ENCODE measurements around the gene TRIM37. TPM values are rescaled to one million over a fixed set of nuclear protein-coding genes. Genes with fewer than 3 reads are reported as not detected.
"Not testable (repeated sequence)": the region's sequence is repeated elsewhere in the genome, so short reads cannot be mapped to it uniquely, and the experiment has no call there.

The TRIM37 gene
- 10 to 100 TPM; 20.8 to 46.3 TPM for total RNA-seq

GRCh38 chr17:59106463-59107305 is at the start of gene TRIM37:
TSS of gene TRIM37 (minus strand) at chr17:59106880. CDS start at chr17:59106461, 419 bp downstream.
- DNase-seq (ENCODE audit: low spot score) (peak; percentile 99), ATAC-seq (peak; percentile 99)
- Mint-ChIP-seq H3K36me3 (peaks cover 6% of the 10 kb centered on the region), H3K4me1 (ENCODE audit: low read depth in 2 of 2) (peaks cover 26 to 34% of the 10 kb centered on the region in 2 donors), H3K4me3 (peak within 1 kb of the TSS; percentile 79), H3K27ac (peak within 1 kb of the TSS; percentile 90 to 97), H3K9me3 (no peaks in the 10 kb centered on the region), H3K27me3 (no peaks in the 10 kb centered on the region)

DNA sequence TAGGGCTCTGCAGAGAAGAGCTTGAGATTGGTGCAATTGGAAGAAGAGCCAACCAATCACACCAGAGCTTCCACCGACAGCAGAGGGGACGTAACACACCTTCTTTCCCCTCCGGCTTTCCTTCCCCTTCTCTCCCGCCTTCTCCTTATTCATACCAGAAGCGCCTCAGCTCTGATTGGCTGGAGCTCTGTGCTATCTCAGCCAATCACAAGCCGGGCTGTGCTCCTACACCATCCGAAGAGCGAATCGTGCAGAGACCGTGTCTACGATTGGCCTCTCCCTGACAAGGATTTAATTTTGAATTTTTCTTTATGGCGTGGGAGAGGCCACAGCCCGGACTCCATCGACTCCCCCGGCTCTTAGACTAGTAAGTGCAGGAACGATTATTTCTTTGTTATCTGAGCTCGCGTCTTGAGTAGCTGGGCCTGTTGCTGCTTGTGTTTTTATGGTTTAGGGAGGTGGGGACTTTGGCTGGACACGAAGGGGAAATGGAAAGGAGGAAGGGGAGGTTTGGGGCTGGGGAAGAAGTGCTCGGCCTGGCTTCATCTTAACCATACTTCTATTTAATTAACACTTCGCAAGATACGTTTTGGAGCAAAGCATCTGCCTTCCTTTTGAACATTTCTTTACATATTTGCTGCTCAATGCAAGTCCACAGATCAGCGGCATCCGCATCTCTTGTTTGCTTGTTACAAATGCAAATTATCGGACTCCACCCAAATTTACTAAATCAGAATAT is 48.9 kb upstream of the TRIM37 start, which contains the start of gene PRR11:
Gene PRR11, plus strand, starts transcription at position 308 of the 739 bp plus-strand sequence. CDS start 14,007 bp downstream, outside the sequence.
- Mint-ChIP-seq H3K9me3 (no peaks in the 10 kb centered on the region), H3K36me3 (no peaks in the 10 kb centered on the region), H3K4me1 (ENCODE audit: low read depth in 2 of 2) (peaks cover 17 to 40% of the 10 kb centered on the region in 2 donors), H3K27ac (no peak within 1 kb of the TSS), H3K27me3 (no peaks in the 10 kb centered on the region), H3K4me3 (no peak within 1 kb of the TSS)
- ATAC-seq = peak; percentile 93
- DNase-seq (ENCODE audit: low spot score) = peak; percentile 98

DNA sequence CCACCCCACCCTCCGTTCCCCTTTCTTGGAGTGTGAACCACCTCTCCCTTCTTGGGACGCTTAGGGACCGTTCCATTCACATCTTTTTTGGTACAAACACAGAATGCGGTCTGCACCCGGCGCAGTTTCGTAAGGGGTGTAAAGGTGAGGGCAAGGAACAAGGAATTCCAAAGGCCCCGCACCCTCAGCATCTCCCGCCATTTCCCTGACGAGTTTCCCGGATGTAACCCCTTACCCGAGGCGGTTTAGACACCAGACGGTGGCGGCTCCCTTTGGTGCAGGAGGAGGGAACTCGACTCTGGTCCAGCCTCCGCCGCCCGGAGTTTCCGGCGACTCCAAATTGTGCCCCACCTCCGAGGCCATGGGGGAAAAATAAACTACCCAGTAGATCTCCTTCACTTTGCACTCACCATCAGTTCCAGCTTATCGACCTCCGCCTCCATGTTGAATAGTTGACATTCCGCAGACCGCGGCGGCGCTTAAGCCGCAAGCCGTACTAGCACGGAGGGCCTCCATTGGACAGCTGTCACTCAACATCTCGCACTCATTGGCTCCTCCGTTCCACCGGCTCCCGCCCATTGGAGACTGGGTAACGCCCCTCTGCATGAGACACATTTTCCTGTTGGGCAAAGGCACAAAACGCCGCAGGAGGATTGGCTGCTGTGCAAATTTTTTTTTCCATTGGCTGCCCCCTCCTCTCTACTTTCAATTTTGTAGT is 48.2 kb upstream of the TRIM37 start, which contains the start of gene SKA2:
Gene SKA2, minus strand, starts transcription at position 466 of the 718 bp plus-strand sequence. Its CDS starts 23 bp downstream, at position 443.
- Mint-ChIP-seq H3K36me3 (no peaks in the 10 kb centered on the region), H3K27me3 (no peaks in the 10 kb centered on the region)
- peak; percentile 93 to 95 for ATAC-seq

GRCh38 chr17:59154292-59154720 is 47.6 kb upstream of the TRIM37 start:
- Mint-ChIP-seq H3K27me3 (no peaks in the 10 kb centered on the region), H3K9me3 (no peaks in the 10 kb centered on the region), H3K36me3 (no peaks in the 10 kb centered on the region), H3K4me1 (ENCODE audit: low read depth in 2 of 2) (peaks cover 22 to 35% of the 10 kb centered on the region in 2 donors), H3K27ac (no peak overlapping the region), H3K4me3 (no peak overlapping the region)
- DNase-seq (ENCODE audit: low spot score) (peak; percentile 70), ATAC-seq (no peak)

More for the DNA sequence above, 48.2 kb upstream of the TRIM37 start, which contains the start of gene SKA2:
- DNase-seq (ENCODE audit: low spot score) = no peak
- Mint-ChIP-seq H3K4me1 (ENCODE audit: low read depth in 2 of 2) (peaks cover 18 to 35% of the 10 kb centered on the region in 2 donors), H3K4me3 (no peak within 1 kb of the TSS), H3K27ac (no peak within 1 kb of the TSS), H3K9me3 (no peaks in the 10 kb centered on the region)

GRCh38 chr17:59152925-59153324 is 46.2 kb upstream of the TRIM37 start:
- Mint-ChIP-seq H3K27me3 (no peaks in the 10 kb centered on the region), H3K36me3 (no peaks in the 10 kb centered on the region), H3K4me3 (no peak overlapping the region), H3K9me3 (no peaks in the 10 kb centered on the region), H3K27ac (no peak overlapping the region), H3K4me1 (ENCODE audit: low read depth in 2 of 2) (peaks cover 22 to 30% of the 10 kb centered on the region in 2 donors)
- DNase-seq (ENCODE audit: low spot score) (no peak), ATAC-seq (no peak)

DNA sequence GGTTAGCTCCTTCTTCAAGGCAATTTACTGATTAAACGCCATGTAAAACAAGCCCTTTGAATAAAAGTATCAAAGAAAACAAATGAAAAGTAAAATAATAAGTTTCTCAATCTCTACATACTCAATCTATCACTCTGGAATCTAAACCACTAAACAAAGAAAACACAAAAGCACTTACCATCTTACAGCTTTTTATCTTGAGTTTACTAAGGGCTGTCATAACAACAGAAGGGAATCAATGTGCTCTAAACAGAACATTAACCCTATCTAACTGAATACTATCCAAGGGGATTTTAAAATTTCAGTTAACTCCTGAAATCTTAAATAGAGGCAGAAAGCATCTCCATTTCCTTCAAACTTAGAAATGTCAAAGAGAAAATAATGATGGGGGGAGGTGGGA is 44.9 kb upstream of the TRIM37 start:
- Mint-ChIP-seq H3K4me3 (peak overlapping the region; percentile 0), H3K9me3 (no peaks in the 10 kb centered on the region), H3K36me3 (no peaks in the 10 kb centered on the region), H3K4me1 (ENCODE audit: low read depth in 2 of 2) (peaks cover 22 to 33% of the 10 kb centered on the region in 2 donors), H3K27me3 (no peaks in the 10 kb centered on the region), H3K27ac (no peak overlapping the region)
- DNase-seq (ENCODE audit: low spot score) = no peak
- ATAC-seq = no peak

GRCh38 chr17:59151006-59151405 is 44.3 kb upstream of the TRIM37 start:
- Mint-ChIP-seq H3K27me3 (no peaks in the 10 kb centered on the region), H3K4me1 (ENCODE audit: low read depth in 2 of 2) (peaks cover 22 to 33% of the 10 kb centered on the region in 2 donors), H3K36me3 (no peaks in the 10 kb centered on the region), H3K9me3 (no peaks in the 10 kb centered on the region), H3K4me3 (no peak overlapping the region), H3K27ac (no peak overlapping the region)
- no peak for ATAC-seq
- DNase-seq (ENCODE audit: low spot score) = no peak

DNA sequence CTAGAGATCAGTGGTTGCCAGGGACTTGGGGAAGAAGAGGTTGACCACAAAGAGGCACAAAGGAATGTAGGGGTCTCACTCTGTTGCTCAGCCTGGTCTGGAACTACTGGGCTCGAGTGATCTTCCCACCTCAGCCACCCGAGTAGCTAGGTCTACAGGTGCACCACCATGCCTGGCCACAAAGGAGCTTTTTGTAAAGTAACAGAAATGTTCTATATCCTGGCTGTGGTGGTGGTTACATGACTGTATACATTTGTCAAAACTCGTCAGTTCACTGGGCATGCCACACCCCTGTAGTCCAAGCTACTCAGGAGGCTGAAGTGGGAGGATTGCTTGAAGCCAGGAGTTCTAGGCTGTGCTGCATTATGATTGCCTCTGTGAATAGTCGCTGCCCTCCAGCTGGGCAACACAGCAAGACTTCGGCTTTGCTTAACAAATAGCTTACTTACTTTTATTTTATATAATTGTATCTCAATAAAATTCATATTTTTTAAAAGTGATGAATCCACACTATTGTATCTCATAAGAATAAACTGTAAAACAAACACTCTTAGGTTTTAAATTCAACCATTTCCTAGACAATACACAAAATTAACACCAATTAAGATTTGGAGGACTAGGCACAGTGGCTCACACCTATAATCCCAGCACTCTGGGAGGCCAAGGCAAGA is 43.3 kb upstream of the TRIM37 start:
- ATAC-seq = no peak
- no peak for DNase-seq (ENCODE audit: low spot score)

GRCh38 chr17:59149051-59149450 is 42.4 kb upstream of the TRIM37 start:
- Mint-ChIP-seq H3K4me3 (no peak overlapping the region), H3K9me3 (no peaks in the 10 kb centered on the region), H3K27me3 (no peaks in the 10 kb centered on the region), H3K4me1 (ENCODE audit: low read depth in 2 of 2) (peaks cover 23 to 38% of the 10 kb centered on the region in 2 donors), H3K27ac (no peak overlapping the region), H3K36me3 (peaks cover 5% of the 10 kb centered on the region)
- DNase-seq (ENCODE audit: low spot score) (no peak), ATAC-seq (no peak)

More for the DNA sequence above, 43.3 kb upstream of the TRIM37 start:
- Mint-ChIP-seq H3K27me3 (no peaks in the 10 kb centered on the region), H3K4me1 (ENCODE audit: low read depth in 2 of 2) (peaks cover 24 to 42% of the 10 kb centered on the region in 2 donors), H3K4me3 (no peak overlapping the region), H3K36me3 (no peaks in the 10 kb centered on the region), H3K9me3 (no peaks in the 10 kb centered on the region), H3K27ac (no peak overlapping the region)

DNA sequence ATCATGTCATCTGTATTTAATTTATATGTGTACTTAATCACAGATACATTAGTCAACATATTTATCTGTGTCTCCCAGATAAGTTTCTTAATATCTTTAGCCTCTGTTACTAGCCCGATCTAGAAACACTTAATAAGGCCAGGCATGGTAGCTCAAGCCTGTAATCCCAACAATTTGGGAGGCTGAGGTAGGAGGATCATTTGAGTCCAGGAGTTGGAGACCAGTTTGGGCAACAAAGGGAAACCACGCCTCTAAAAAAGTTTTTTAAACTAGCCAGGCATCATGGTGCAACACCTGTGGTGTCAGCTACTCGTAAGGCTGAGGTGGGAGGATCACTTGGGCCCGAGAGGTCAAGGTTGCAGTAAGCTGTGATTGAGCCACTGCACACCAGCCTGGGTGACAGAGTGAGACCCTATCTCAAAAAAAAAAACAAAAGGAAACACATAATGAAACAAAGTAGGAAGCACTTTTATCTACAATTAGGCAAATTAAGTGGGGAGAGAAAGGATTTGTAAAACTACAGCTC is 39.0 kb upstream of the TRIM37 start:
- ATAC-seq = no peak
- H3K27ac Mint-ChIP-seq = no peak overlapping the region

GRCh38 chr17:59141860-59142259 is 35.2 kb upstream of the TRIM37 start:
- H3K27me3 Mint-ChIP-seq = no peaks in the 10 kb centered on the region
- H3K9me3 Mint-ChIP-seq = no peaks in the 10 kb centered on the region
- no peak overlapping the region for H3K4me3 Mint-ChIP-seq
- DNase-seq (ENCODE audit: low spot score) (no peak), ATAC-seq (no peak)
- H3K36me3 Mint-ChIP-seq = peaks cover 5% of the 10 kb centered on the region
- H3K4me1 Mint-ChIP-seq (ENCODE audit: low read depth in 2 of 2) = peaks cover 6 to 8% of the 10 kb centered on the region in 2 donors
- no peak overlapping the region for H3K27ac Mint-ChIP-seq

More for the DNA sequence above, 39.0 kb upstream of the TRIM37 start:
- no peaks in the 10 kb centered on the region for H3K9me3 Mint-ChIP-seq
- no peak for DNase-seq (ENCODE audit: low spot score)
- peaks cover 10 to 21% of the 10 kb centered on the region in 2 donors for H3K4me1 Mint-ChIP-seq (ENCODE audit: low read depth in 2 of 2)
- H3K36me3 Mint-ChIP-seq = peaks cover 5% of the 10 kb centered on the region
- H3K4me3 Mint-ChIP-seq = no peak overlapping the region
- H3K27me3 Mint-ChIP-seq = no peaks in the 10 kb centered on the region

GRCh38 chr17:59139939-59140338 is 33.3 kb upstream of the TRIM37 start:
- DNase-seq (ENCODE audit: low spot score) (no peak), ATAC-seq (no peak)
- peaks cover 0 to 4% of the 10 kb centered on the region in 2 donors for H3K4me1 Mint-ChIP-seq (ENCODE audit: low read depth in 2 of 2)
- no peak overlapping the region for H3K4me3 Mint-ChIP-seq
- H3K9me3 Mint-ChIP-seq = no peaks in the 10 kb centered on the region
- H3K36me3 Mint-ChIP-seq = peaks cover 5% of the 10 kb centered on the region
- no peak overlapping the region for H3K27ac Mint-ChIP-seq
- H3K27me3 Mint-ChIP-seq = no peaks in the 10 kb centered on the region

- not testable (repeated sequence) for H3K36me3 Mint-ChIP-seq; H3K4me3 Mint-ChIP-seq; H3K4me1 Mint-ChIP-seq (ENCODE audit: low read depth in 2 of 2); H3K9me3 Mint-ChIP-seq; H3K27me3 Mint-ChIP-seq; ATAC-seq; H3K27ac Mint-ChIP-seq; DNase-seq (ENCODE audit: low spot score)
Observed at GRCh38 chr17:59138339-59138738, 31.7 kb upstream of the TRIM37 start.
